ENCODE data around the gene EPOP. TPM values are rescaled to one million over a fixed set of nuclear protein-coding genes. Genes with fewer than 3 reads are reported as not detected.

Gene EPOP
- polyA plus RNA-seq (2014; cell fraction: cytosol; rRNA removed), result 9.4 and 13.4 TPM in 2 replicates
- 5.7 and 9.4 TPM in 2 replicates for polyA plus RNA-seq (2014; cell fraction: nucleus; rRNA removed)

GRCh38 chr17:38674749-38675615 is at the start of gene EPOP:
TSS of gene EPOP (minus strand) at chr17:38674957. CDS start at chr17:38674495, 462 bp downstream.
- DNase-seq (ENCODE audit: low spot score), result peak; percentile 88

DNA sequence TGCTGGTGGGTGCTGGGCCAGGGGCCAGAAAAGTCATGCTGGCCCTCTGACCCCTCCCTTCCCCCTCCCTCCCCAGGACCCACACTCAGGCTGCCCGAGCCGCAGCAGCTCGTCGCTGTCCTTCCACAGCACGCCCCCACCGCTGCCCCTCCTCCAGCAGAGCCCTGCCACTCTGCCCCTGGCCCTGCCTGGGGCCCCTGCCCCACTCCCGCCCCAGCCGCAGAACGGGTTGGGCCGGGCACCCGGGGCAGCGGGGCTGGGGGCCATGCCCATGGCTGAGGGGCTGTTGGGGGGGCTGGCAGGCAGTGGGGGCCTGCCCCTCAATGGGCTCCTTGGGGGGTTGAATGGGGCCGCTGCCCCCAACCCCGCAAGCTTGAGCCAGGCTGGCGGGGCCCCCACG is 47.0 kb upstream of the EPOP start:
- DNase-seq (ENCODE audit: low spot score), result no peak

DNA sequence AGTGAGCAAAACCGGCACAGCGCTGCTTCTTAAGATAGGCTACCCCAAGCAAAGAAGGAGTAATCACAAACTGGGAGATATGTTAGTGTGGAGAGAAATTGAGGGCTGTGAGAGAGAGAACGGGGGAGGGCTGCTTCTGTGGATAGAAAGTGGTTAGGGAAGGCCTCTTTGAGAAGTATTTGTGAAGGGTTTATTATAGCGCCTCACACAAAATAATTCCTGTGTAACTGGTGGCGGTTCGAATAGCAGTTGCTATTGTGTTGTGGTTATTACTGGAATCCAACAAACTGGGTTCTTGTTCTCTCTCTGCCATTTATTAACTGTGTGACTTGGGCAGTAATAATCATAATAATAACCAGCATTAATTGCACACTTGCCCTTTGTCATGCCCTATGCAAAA is 46.2 kb upstream of the EPOP start:
- no peak for DNase-seq (ENCODE audit: low spot score)

DNA sequence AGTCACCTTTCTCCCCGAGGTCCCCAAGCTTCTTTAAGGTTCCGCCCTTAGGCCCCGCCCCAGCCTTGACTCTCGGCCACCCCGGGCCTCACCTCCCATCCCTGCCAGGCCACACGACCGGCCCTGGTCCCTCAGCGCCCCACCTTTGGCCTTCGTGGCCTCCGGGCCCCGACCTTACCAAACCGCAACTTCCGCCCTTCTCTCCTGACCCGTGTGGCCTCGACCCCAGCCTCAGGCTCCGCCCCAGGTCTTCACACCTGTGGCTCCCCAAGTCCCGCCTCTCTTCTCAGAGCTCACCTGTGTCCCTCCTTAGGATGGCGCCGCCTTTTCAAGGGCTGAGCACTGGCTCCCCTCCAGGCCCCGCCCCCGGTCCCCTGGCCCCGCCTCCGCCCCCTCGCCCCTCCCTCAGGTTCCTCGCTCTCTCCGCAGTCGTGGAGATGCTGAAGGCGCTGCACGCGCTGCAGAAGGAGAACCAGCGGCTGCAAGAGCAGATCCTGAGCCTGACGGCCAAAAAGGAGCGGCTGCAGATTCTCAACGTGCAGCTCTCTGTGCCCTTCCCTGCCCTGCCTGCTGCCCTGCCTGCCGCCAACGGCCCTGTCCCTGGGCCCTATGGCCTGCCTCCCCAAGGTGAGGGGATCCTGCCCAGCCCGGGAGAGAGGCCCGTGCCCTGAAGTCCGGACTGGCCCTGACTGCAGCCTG is 45.3 kb upstream of the EPOP start:
- DNase-seq (ENCODE audit: low spot score), result no peak

- DNase-seq (ENCODE audit: low spot score), result no peak
These were observed 44.7 kb upstream of the EPOP start for GRCh38 chr17:38719289-38719942.

DNA sequence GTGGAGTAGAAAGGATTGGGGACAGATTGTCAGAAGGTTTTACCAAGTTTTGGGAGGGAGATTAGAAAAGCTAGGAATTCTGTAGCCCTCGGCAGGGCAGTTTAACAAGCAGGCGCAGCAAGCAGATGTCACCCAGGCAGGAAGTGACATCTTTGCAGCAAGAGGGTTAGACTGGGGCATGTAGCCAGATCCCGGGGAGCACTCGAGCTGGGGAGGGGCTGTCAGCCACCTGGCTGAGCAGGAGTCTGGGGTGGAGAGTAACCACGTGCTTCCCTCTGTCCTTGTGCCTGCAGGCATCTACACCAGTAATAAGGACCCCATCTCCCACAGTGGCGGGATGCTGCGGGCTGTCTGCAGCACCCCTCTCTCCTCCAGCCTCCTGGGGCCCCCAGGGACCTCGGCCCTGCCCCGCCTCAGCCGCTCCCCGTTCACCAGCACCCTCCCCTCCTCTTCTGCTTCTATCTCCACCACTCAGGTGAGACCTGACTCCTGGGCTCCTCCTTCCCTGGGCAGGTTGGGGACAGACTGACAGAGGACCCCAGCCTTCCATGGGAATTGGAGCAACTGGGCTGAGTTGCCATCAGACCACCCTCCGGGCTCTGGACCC is 42.5 kb upstream of the EPOP start:
- DNase-seq (ENCODE audit: low spot score), result no peak

DNA sequence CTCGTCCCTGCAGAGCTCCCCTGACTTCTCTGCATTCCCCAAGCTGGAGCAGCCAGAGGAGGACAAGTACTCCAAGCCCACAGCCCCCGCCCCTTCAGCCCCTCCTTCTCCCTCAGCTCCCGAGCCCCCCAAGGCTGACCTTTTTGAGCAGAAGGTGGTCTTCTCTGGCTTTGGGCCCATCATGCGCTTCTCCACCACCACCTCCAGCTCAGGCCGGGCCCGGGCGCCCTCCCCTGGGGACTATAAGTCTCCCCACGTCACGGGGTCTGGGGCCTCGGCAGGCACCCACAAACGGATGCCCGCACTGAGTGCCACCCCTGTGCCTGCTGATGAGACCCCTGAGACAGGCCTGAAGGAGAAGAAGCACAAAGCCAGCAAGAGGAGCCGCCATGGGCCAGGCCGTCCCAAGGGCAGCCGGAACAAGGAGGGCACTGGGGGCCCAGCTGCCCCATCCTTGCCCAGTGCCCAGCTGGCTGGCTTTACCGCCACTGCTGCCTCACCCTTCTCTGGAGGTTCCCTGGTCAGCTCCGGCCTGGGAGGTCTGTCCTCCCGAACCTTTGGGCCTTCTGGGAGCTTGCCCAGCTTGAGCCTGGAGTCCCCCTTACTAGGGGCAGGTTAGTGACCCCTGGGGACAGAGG is 41.7 kb upstream of the EPOP start:
- no peak for DNase-seq (ENCODE audit: low spot score)

DNA sequence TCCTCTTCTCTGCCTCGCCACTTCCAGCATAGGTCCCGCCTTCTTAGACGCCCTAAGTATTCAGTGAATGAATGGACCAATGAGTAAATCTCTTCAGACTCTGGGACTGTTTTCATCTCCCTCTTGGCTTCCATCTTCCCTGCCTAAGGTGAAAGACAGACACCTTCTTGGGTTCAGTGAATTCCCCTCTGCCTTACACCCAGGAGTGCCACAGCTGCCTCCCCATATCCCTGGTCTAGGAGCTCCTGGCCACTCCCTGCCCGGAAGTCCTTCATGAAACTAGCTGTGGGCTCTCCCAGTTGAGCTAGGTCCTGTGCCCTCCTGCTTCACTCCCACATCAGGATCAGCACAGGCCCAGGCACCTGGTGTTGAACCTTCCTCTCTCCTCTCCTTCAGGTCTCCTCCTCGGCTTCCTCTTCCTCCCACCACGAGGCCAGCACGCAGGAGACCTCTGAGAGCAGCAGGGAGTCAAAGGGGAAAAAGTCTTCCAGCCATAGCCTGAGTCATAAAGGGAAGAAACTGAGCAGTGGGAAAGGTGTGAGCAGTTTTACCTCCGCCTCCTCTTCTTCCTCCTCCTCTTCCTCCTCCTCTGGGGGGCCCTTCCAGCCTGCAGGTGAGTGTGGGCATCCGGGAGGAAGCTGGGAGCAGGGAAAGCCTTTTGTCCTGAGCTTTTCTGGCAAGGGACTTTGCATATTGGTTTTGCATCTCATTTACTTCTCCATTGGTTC is 40.6 kb upstream of the EPOP start:
- no peak for DNase-seq (ENCODE audit: low spot score)

GRCh38 chr17:38713456-38714075 is 38.8 kb upstream of the EPOP start:
- DNase-seq (ENCODE audit: low spot score), result no peak

DNA sequence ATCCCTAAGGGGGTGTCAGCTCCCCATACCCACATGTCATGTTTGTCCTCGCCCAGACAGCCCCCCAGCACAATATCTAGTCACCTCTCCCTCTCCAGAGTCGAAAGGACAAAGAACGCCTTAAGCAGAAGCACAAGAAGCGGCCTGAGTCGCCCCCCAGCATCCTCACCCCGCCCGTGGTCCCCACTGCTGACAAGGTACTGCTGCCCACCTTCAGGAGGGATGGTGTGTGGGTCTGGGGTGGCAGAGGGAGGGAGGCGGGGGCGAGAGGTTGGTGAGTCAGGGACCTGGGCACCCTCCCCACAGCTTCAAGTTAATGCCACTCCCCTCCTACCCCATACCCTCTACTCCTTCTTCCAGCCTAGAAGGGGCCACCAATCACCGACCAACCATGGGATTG is 37.8 kb upstream of the EPOP start:
- DNase-seq (ENCODE audit: low spot score), result no peak

DNA sequence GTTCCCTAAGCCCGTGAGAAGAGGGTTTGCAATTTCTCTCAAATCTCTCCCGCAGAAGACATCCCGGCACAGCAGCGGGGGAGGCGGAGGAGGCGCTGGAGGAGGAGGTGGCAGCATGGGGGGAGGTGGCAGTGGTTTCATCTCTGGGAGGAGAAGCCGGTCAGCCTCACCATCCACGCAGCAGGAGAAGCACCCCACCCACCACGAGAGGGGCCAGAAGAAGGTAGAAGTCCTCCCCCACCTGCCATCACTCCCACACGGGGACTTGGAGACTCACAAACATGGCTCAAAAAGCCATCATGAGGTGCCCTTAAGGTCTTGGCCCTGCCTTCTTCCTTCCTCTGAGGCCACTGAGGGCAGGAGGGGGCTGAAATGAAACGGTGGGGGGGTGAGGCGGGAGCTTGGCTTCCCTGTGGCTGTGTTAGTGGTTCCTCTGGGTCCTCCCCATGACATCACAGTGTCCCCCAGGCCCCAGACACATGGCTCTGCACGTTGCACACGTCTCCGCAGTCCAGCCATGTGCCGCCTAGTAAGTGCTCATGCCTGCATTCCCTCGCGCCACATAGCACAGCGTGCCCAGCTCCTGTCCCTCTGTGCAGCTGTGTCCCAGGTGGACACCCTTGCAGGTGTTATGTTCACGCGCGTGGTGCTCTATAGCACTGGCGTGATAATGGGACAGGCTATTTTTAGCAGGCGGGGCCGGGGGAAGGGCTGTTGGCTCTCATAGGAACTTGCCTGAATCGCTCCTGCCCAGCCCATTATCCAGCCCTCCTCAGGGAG is 37.2 kb upstream of the EPOP start:
- no peak for DNase-seq (ENCODE audit: low spot score)

- DNase-seq (ENCODE audit: low spot score), result no peak
These were observed 36.2 kb upstream of the EPOP start for GRCh38 chr17:38710985-38711384.

- DNase-seq (ENCODE audit: low spot score), result no peak
These were observed 35.8 kb upstream of the EPOP start for GRCh38 chr17:38710604-38710962.

DNA sequence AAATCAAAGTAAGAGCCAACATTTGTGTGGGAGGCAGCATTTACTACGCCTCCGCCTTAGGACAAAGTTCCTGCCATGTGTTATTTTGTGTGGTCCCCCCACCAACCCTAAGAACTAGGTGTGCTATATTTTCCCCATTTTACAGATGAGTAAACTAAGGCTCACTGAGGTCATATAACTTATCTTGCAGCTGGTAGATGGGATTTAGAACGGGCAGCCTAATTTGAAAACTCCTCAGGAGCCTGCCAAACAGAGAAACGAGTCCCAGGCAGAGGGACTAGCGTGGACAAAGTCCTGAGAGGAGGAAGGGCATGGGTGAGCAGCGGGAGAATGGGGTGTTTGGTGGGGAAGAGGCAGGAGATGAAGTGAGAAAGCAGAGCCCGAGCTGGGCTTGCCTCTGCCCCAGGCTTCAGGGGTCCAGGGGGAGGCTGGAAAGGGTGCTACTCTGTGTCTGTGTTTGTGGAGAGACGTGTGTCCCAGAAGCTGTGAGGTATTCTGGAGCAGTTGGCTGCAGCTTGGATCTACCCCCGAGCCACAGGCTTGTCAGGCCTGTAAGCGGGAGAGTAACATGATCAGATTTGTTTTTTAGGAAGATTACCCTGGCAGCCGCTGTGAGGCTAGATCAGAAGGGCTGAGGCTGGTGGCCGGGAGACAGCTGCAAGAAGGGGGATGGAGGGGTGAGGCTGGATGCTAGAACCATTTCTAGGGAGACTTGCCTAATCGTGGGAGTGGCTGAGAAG is 35.3 kb upstream of the EPOP start:
- DNase-seq (ENCODE audit: low spot score), result no peak

- no peak for DNase-seq (ENCODE audit: low spot score)
These were observed 34.5 kb upstream of the EPOP start for GRCh38 chr17:38709104-38709820.

- DNase-seq (ENCODE audit: low spot score), result no peak
These were observed 33.1 kb upstream of the EPOP start for GRCh38 chr17:38707678-38708351.

- DNase-seq (ENCODE audit: low spot score), result no peak
These were observed 31.9 kb upstream of the EPOP start for GRCh38 chr17:38706505-38707216.

Data from SK-N-DZ (cell line).